Stomach (tissue), 4 donors: ENCODE data around the gene PCLAF.

ENCODE experiments used
- EP300 ChIP-seq: sonication (generic); formaldehyde crosslinking; IDR thresholded peaks from one replicate; pipeline ENCODE4 v1.6.1; 2017; ENCODE audit warnings: antibody characterized with exemption
- POLR2A ChIP-seq, 4 donors: fragments of 450-650 bp; IDR thresholded peaks; one replicate each; pipeline ENCODE4 v1.6.1; 2016; ENCODE audit warnings: antibody characterized with exemption in 4 of 4, control low read depth in 2 of 4, mild to moderate bottlenecking in 1 of 4, moderate library complexity in 1 of 4
- TF ChIP-seq, protein P1 (sequence below), 7 experiments: fragments of 450-650 bp in 4 of 7; fragments of 200-600 bp in 3 of 7; sonication (generic) in 3 of 7; IDR thresholded peaks; one replicate each; pipeline ENCODE4 v1.5.1; 2016 to 2019; ENCODE audit warnings: antibody characterized with exemption in 7 of 7, control low read depth in 2 of 7, mild to moderate bottlenecking in 1 of 7

DNA sequence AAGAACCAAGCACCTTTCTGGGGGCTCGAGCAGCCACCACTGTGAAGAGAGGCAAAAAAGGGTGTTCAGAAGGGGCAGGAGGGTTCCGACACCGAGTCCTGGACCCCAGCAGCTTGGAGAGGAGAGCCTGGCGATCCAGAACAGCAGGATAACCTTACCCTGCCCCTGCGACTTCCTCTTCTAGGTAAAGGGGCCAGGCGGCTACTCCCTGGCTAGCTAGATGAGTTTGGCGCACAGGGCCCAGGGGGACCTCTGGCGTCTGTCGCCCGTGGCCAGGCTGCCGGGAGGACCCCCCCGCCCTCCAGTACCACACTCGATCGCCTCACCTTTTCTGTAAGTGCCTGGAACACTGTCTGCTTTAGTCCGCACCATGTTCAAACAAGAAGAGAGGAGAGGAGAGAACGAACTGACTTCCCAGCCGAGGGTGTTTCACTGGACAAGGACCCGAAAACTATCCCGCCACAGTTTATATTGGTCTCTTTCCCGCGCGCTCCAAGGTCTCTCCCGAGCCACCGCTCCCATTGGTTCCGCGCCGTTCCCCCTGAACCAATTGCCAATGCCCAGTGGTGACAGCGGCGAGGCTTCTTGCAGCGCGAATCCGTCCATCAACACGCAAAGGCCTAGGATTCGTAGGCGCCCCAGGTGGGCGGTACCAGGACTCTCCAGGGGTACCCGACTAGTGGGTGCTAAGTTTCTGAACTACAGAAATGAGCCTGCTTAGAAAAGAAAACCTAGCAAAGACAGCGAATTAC is at the start of gene PCLAF:
- TF ChIP-seq, protein P1, sequence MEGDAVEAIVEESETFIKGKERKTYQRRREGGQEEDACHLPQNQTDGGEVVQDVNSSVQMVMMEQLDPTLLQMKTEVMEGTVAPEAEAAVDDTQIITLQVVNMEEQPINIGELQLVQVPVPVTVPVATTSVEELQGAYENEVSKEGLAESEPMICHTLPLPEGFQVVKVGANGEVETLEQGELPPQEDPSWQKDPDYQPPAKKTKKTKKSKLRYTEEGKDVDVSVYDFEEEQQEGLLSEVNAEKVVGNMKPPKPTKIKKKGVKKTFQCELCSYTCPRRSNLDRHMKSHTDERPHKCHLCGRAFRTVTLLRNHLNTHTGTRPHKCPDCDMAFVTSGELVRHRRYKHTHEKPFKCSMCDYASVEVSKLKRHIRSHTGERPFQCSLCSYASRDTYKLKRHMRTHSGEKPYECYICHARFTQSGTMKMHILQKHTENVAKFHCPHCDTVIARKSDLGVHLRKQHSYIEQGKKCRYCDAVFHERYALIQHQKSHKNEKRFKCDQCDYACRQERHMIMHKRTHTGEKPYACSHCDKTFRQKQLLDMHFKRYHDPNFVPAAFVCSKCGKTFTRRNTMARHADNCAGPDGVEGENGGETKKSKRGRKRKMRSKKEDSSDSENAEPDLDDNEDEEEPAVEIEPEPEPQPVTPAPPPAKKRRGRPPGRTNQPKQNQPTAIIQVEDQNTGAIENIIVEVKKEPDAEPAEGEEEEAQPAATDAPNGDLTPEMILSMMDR (IDR thresholded peaks at IDR 0.05): peak in 2 of 7 experiments; percentile 7 to 21
- TF ChIP-seq POLR2A (IDR thresholded peaks at IDR 0.05) (no peak), EP300 (no peak)
